Astrocyte of the spinal cord (primary cell): Measurements from ENCODE around the gene CDYL.
"Not testable (repeated sequence)": the region's sequence is repeated elsewhere in the genome, so short reads cannot be mapped to it uniquely, and the experiment has no call there.

ENCODE experiments used
- DNase-seq: peaks from one replicate; pipeline ENCODE4 v3.0.0; 2011; ENCODE audit warnings: low read depth, low spot score
- H3K4me3 ChIP-seq: 2 replicates; pipeline ENCODE4 v1.5.1; 2011; ENCODE audit warnings: low read depth, mild to moderate bottlenecking, low read length, moderate library complexity
- CTCF ChIP-seq: IDR thresholded peaks from 2 replicates; pipeline ENCODE4 v1.5.1; 2012; ENCODE audit warnings: low read depth, mild to moderate bottlenecking, low read length, inconsistent platforms
- in situ Hi-C: cut with HindIII; loops from 2 replicates; pipeline ENCODE4 v1.10.0; 2017; ENCODE audit warnings: low sequenced_read_pairs

Gene CDYL

DNA sequence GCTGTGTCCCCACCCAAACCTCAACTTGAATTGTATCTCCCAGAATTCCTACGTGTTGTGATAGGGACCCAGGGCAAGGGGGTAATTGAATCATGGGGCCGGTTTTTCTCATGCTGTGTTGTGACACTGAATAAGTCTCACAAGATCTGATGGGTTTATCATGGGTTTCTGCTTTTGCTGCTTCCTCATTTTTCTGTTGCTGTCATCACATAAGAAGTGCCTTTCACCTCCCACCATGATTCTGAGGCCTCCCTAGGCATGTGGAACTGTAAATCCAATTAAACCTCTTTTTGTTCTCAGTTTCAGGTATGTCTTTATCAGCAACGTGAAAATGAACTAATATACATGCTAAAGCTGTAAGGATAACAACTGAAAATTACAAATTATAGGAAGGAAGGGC, 88.3 kb downstream of the CDYL start:
- no peak overlapping the region for H3K4me3 ChIP-seq
- no peak for TF ChIP-seq CTCF
- no peak for DNase-seq
- in situ Hi-C loops = no loop called here

- DNase-seq = not testable (repeated sequence)
Observed at GRCh38 chr6:4865006-4865405, 88.8 kb downstream of the CDYL start.

DNA sequence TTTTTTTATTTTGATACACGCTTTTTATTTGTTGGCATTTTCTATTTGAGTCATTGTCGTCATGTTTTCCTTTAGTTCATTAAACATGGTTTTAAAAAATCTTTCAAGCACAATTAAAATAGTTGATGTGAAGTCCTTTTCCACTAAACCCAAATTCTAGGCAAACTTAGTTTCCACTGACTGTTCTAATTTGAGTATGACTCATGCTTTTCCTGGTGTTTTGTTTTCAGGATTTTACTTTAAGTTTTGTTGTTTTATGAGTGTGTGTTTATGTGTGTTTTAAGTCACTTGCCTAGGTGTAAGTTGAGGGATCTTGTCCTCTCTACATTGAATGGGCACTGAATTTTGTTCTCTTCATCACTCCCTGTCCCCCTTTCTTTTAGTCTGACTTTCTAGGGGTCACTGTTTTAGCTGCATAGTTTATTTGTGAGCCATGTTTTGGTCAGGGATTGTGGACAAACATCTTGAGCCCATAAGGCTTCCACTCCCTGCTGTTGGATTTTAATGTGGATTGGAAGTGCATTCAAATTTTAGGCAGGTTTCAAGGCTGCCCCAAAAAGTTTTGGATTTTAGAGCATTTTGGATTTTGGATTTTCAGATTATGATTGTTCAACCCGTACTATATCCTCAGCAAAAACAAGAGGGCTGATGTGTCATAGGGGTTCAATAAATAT, 94.8 kb downstream of the CDYL start:
- in situ Hi-C loops = no loop called here
- TF ChIP-seq CTCF = no peak

More at GRCh38 chr6:4865006-4865405, 88.8 kb downstream of the CDYL start:
- in situ Hi-C loops, H3K4me3 ChIP-seq: not testable (repeated sequence)

GRCh38 chr6:4871825-4872224, 95.6 kb downstream of the CDYL start:
- no peak for DNase-seq
- in situ Hi-C loops = no loop called here
- no peak overlapping the region for H3K4me3 ChIP-seq
- no peak for TF ChIP-seq CTCF

More for the DNA sequence above, 94.8 kb downstream of the CDYL start:
- DNase-seq = peak; percentile 20
- H3K4me3 ChIP-seq = no peak overlapping the region

GRCh38 chr6:4872841-4873240, 96.6 kb downstream of the CDYL start:
- no peak overlapping the region for H3K4me3 ChIP-seq
- TF ChIP-seq CTCF = no peak
- in situ Hi-C loops = no loop called here
- DNase-seq = peak; percentile 27

DNA sequence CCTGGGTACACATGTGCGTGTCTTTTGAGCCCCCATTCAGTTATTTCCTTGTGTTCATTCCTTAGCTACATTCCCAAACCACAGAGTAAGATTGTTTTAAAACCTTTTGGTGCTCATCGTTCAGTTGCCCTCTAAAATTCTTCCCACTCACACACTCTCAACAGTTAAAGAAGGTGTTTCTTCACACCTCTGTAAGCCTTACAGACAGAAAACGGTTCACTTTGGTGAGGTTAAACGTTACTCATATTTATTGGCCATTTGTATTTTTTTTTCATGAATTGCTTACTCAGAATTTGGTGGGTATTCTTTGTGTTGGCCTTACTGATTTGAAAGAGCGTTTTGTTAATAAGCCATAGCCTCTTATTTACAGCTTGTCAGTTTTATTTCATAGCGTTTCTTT, 97.7 kb downstream of the CDYL start:
- in situ Hi-C loops = no loop called here

More for the DNA sequence above, 97.7 kb downstream of the CDYL start:
- no peak overlapping the region for H3K4me3 ChIP-seq
- TF ChIP-seq CTCF = no peak
- DNase-seq = no peak
